CD4-positive, alpha-beta T cell treated with Interleukin-4 for 1 hour (primary cell): ENCODE measurements around the gene DDX51.

ENCODE experiments used
- DNase-seq, 2 donors: peaks; one replicate each; pipeline ENCODE4 v3.0.0-alpha.2; 2020 to 2022

Gene DDX51

DNA sequence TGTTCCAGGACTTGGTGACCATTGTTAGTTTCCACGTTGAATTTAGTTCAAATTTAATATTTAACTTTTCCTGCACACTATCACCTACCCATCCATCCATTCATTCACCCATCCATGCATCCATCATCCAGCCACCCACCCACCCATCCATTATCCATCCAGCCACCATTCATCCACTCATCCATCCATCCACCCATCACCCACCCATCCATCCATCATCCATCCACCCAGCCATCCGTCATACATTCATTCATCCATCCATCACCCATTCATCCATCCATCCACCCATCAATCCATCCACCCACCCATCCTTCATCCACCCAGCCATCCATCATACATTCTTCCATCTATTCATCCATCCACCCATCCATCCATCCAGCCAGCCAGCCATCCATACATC, 22.0 kb upstream of the DDX51 start:
- no peak for DNase-seq

DNA sequence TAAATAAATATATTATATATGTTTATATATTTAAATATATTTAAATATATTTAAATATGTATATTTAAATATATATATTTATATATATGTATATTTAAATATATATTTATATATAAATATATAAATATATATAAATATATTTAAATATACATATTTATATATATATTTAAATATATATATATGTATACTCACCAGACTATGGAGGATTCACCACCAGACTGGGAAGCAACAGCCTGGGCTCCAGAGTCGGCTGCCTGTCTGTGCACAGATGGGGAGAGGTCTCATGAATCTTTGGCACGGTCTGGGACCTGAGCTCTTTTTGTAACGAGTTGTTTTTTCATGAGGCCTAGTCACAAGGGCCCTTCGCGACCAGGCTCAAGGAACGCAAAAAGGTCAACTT, 21.5 kb upstream of the DDX51 start:
- no peak for DNase-seq

DNA sequence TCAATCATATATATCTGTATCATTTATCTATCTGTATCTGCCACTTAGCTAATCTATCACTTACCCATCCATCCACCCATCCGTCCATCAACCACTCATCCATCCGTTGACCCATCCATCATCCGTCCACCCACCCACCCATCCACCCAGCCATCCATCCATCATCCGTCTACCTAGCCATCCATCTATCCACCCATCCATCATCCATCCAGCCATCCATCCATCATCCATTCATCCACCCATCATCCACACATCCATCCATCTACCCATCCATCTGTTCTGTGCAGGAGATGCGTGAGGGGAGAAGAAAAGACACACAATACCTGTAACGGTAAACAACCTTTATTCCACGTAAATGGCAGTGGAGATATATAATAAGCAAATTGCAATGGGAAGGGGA, 20.3 kb upstream of the DDX51 start:
- no peak for DNase-seq

DNA sequence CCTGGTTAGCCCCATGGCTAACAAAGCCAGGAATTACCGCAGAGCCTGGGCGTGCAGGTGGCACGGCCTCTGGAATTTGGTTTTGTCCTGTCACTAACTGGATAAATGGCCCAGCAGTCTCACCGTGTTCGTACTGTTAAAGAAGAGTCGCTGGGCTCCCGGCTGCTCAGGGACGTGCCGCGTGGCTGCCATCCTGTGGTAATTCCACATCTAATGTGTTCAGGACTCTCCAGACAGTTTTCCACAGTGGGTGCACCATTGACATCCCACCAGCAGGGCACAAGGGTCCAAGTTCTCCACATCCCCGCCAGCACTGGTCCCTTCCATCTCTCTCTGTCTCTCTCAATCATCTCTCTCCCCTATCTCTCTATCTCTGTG, 19.8 kb upstream of the DDX51 start:
- no peak for DNase-seq

DNA sequence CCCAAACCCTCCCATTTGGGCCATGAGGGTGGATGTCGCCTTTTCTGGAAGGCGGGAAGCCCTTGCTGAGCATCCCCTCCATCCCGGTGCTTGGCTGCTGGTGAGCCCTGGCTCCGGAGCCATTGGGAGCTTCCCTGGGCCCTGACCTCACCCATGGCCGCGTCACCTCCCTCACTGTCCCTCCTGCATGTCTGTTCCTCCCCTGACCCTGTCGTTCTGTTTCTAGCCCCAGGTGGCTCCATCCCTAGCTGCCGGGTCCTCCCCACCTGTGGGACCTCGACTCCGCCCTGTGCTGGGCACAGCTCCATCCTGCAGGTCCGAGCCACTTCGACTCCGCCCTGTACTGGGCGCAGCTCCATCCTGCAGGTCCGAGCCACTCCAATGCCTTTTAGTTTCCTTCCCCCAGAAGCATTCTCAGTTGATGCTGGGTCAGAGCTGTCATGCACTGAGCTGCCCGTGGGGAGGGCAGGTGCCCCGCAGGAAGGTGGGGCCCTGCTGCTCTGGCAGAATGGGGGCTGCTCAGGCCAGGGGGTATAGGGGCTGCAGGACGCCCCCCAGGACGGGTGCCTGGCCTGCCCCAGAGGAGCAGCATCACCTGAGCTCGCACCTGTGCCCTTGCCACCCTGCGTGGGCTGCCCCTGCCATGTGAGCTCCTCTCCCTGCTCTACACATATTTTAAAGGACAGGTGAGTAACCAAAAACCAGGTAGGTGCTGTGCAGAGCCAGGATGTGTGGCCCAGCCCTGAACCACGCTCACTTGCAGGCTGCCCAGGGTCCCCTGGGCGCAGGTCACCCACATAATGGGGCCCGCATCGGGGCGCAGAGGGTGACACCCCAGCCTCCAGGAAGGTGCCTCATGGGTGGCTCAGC, 19.2 kb upstream of the DDX51 start:
- DNase-seq, result no peak

DNA sequence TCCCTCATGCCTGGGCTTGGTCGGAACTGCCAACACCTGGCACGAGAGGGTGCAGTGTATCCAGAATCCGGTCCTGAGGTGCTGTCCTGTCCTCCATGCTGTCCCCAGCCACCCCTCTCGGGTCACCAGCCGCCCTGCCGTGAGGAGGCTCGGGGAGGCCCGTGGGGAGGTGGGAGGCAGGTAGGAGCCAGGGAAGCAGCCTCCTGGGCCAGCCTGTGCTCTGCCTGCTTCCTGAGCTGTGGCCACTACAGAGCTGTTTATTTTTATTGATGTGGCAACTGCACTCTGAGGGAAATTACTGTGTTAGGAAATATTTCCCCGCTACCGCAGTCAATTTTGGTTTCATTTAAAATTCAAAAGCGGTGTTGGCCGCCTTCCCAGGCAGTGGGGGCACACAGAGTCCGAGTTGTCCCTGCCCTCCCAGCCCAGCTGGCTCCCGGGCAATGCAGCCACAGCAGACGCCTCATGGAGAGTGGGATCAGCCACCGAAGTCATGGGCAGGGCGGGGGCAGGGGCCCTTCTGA, 18.5 kb upstream of the DDX51 start:
- peak in 1 of 2 donors; percentile 41 for DNase-seq

DNA sequence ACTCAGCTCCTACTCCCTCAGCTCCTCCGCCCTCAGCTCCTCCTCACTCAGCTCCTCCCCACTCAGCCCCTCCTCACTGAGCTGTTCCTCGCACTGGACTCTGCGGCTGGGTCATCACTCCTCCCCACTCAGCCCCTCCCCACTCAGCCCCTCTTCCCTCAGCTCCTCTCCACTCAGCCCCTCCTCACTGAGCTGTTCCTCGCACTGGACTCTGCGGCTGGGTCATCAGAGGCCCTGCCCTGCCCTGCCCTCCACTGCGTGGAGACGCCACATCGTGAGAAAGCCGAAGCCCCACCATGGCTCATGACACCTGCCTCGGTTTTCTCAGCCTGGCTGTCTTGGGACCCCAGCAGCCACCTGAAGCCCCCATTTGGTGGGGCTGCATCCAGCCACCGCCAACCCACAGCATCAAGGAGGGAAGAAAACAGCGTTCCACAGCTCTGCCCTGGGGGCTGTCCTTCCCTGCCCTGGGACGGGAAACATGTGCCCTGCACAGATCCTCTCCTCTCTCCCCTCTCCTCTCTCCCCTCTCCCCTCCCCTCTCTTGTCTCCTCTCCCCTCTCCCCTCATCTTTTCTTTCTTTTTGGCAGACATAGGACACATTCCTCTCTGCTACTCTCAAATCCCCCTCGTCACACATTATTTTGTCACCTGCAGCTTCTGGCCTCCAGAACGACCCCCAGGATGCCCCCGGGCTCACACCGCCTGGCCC, 17.8 kb upstream of the DDX51 start:
- DNase-seq, result no peak

DNA sequence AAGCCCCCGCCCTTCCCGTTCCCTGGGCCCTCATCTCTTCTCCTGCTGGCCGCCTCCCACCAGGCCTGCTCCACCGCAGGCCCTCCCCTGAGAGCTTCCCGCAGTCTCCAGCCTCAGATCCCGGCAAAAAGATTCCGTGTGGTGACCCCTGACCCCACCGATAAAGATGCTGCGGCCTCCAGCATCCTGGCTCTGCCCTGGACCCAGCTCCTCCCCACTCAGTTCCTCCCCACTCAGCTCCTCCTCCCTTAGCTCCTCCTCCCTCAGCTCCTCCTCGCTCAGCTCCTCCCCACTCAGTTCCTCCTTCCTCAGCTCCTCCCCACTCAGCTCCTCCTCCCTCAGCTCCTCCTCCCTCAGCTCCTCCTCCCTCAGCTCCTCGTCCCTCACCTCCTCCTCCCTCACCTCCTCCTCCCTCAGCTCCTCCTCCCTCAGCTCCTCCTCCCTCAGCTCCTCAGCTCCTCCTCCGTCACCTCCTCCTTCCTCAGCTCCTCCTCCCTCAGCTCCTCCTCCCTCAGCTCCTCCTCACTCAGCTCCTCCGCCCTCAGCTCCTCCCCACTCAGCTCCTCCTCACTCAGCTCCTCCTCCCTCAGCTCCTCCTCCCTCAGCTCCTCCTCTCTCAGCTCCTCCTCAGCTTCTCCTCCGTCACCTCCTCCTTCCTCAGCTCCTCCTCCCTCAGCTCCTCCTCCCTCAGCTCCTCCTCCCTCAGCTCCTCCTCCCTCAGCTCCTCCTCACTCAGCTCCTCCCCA, 17.1 kb upstream of the DDX51 start:
- DNase-seq, result peak in 1 of 2 donors; percentile 27

DNA sequence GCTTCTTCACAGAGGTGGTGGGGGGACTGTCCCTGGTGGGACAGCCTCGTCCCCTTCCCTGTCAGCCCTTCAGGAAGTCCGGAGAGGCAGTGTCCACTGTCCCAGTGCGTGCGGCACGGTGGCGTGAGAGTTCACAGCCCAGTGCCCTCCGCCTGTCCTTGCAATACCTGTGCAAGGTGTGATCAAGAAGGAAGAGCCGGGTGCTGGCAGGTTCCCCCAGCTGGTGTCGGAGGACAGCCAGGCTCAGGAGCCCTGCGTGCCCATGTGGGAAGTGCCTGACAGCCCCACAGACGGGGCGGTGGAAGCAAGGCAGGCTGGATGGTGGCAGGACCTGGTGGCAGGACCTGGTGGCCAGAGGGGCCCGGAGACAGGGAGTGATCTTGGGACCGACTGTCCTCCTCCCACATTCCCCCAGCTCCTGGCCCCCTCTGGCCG, 16.5 kb upstream of the DDX51 start:
- no peak for DNase-seq

DNA sequence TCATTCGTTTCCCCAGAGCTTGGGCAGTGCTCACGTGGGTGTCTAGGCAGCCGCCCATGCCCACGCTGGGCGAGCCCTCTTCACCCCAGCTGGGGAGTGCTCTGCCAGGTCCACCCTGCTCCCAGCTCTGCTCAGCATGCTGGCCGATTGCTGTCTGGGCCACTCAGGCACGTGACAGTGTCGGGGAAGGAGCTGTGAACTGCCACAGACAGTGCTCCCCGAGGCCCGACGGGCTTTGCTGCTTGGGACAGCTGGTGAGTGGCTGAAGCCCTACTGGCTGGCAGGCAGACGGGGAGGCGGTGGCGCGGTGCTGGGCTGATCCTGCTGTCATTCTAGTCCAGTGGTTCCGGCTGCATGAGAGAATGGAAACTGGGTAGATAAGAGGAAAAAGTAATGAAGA, 15.9 kb upstream of the DDX51 start:
- no peak for DNase-seq

DNA sequence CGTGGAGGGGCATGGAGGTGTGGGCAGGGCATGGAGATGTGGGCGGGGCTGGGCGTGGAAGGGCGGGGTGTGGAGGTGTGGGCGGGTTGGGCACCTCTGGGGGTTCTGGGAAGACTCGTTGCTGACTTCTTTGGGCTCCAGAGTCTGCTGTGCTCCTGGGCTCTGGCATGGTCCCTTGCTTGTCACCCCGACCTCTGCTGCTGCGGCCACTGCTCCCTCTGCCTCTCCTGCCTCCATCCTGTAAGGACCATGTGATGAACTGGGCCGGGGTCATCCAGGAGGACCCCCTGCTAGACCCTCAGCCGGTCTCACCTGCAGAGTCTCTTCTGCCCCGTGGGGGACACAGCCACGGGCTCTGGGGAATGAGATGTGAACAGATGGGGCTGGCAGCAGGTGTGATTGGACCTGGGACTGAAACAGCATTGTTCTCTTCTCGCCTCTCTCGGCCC, 15.5 kb upstream of the DDX51 start:
- no peak for DNase-seq

DNA sequence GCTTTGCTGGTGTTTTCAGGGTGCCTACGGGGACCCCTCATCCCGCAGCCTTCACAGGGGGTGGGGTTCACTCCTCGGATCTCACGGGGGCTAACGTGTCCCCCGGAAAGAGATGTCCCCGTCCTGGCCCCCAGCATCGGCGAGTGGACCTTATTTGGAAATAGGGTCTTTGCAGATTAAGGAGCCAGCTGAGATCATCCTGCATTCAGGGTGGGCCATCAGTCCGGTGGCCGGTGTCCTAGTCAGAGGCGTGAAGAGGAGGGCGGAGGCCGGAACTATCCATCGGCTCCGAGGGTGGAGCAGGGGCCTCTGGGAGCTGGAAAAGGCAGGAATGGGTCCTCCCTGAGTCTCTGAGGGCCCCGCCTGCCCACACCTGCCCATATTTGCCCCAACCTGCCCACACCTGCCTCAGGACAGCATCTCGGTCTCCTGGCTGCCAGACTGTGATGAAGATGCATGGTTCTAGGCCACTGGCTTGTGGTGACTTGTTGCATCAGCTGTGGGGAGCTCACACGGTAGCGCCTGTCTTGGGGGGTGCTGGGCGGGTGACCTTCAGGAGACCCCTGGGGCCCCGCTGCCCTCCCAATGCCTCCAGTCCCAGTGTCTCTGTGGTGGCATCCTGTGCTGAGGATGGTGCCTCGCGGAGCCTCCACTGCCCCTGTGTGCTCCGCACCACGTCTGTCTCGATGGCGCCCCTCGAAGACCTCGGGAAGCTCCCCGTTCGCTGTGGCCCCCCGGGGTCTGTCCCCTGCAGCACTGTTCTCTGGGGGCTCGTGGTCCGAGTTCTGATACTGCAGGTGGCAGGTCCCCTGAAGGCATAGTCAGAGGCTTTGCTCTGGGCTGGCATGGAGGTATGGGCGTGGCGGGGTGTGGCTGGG, 14.8 kb upstream of the DDX51 start:
- DNase-seq, result no peak

DNA sequence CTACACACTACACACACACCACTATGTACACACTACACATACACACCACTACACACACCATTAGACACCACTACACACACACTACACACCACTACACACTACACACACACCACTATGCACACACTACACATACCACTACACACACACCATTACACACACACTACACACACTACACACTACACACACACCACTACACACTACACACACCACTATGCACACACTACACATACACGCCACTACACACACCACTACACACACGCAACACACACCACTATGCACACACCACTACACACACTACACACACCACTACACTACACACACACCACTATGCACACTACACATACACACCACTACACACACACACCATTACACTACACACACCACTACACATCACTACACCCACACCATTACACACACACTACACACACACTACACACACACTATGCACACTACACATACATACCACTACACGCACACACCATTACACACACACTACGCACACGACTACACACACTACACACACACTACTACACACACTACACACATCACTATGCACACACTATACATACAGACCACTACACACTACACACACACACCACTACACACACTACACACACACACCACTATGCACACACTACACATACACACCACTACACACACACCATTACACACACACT, 13.8 kb upstream of the DDX51 start:
- no peak for DNase-seq

DNA sequence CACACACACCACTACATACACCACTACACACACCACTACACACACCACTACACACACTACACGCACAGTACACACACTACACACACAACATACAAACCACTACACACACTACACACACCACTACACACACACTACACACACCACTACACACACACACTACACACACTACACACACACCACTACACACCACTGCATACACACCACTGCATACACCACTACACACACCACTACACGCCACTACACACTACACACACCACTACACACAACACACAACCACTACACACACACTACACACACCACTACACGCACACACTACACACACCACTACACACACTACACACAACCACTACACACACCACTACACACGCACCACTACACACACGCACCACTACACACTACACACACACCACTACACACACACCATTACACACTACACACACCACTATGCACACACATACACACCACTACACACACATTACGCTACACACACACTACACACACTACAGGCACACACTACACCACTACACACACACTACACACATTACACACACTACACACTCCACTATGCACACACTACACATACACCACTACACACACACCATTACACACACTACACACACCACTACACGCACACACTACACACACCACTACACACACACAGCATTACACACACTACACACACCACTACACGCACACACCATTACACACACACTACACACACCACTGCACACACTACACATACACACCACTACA, 12.6 kb upstream of the DDX51 start:
- no peak for DNase-seq

DNA sequence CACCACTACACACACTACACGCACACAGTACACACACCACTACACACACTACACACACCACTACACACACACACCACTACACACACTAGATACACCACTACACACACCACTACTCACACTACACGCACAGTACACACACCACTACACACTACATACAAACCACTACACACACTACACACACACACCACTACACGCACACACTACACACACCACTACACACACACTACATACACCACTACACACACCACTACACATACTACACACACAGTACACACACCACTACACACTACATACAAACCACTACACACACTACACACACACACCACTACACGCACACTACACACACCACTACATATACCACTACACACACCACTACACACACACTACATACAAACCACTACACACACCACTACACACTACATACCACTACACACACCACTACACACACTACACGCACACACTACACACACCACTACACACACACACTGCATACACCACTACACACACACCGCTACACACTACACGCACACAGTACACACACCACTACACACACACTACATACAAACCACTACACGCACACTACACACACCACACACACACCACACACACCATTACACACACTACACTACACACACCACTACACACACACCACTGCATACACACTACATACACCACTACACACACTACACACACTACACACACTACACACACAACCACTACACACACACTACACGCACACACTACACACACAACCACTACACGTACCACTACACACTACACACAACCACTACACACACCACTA, 11.9 kb upstream of the DDX51 start:
- no peak for DNase-seq

DNA sequence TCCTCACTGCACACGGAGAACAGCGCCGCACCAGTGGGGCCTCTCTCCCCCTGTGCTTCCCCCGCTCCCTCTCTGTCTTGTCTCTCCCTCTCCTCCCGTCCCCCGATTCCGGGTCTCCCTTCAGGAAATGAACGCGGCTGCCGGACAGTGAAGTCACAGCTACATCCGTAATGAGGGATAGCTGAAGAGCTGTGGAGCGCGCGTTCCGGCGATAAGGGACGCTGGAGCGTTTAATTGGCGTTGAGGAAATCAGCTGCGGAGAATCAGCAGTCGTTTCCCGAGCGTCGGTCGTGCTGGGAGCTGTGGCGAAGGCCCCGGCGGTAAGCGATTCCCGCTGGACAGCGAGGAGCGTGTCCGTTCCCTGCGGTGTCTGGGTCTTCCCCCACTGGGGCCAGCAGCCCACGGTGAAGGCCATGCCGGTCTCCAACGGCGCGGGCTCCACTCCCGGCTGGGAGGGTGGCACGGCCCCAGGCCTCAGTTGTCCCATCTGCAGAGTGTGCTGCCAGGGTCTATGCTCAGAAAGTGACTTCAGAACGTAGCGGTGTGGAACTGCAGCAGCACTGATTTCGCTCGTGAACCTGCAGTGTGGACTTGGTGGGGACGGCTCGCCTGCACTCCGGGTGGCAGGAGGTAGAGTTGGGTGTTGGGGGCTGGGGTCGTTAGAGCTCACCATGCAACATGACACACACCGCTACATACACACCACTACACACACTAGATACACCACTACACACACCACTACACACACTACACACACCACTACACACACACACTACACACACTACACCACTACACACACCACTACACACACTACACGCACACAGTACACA, 11.0 kb upstream of the DDX51 start:
- DNase-seq, result no peak

DNA sequence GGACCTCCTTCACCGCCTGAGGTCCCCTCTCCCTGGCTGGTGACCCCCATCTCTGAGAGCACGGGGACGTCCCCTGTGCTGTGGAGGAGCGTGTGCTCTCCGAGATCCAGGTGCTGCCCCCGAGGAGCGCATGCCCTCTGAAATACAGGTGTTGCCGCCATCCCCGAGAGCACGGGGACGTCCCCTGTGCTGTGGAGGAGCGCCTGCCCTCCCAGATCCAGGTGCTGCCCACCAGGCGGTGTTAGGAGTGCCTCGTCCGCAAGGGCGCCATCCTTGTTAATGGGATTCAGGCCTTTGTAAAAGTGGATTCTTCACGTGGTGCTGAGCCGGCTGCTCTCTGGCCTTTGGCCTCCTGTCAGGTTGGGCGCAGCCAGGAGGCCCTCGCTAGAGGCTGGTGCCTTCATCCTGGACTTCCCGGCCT, 10.2 kb upstream of the DDX51 start:
- DNase-seq, result no peak

DNA sequence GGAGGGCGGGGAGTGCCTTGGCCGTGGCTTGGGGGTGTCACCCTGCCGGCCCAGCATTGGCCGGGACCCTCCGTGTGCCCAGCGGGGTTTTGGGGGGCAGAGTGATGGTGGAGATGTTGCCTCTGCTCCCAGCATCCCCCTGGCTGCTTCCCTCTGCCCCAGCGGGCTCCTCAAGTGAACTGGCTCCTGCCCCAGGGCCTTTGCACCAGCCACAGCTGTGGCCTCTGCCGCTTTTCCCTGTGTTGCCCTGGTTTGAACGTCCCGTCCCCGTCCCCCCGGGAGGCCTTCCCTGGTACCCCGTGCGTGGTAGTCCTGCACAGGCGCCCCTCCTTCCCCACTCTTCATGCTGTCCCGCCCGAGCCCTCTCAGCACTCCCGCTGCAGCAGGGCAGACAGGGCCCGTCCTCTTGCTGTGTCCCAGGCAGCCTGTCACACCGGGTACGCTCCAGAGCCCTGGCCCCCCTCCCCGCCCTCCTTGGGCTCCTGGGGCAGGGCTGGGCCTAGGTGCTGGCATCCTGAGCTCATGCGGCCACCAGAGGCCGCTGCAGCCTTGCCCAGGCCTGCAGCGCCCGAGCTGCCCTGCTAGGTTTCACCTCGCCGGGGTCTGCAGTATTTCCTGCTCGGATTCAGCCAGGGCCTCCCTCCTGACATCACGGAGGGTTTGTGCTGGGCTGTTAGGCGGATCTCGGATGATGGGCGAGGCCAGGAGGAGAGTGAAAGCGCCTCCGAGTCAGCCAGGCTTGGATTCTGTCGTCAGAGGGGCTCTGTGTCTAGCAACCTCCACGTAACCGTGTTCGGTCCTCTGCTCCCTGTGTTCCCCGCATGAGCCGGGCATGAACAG, 9.6 kb upstream of the DDX51 start:
- DNase-seq, result peak; percentile 74 to 76
